ENCODE data around the gene BRIP1.

GRCh38 chr17:61846088-61846487 lies 17.2 kb downstream of the BRIP1 start:
- TF ChIP-seq GATA3 (IDR thresholded peaks at IDR 0.05; ENCODE audit: low read depth, low read length) (no peak), GATA2 (IDR thresholded peaks at IDR 0.05; ENCODE audit: low read depth, low read length) (no peak)
